HG03025 (cell line): ENCODE measurements around the gene DCUN1D5.
A peak's percentile ranks its signal among the peaks of the same experiment; 100 is the strongest.

Experiments used
- ATAC-seq: cut with Tn5 transposase; IDR thresholded peaks from one replicate; pipeline ENCODE4 v1.9.1; 2021; ENCODE audit warnings: mild to moderate bottlenecking, moderate library complexity; ENCODE audit not compliant: unreplicated experiment, low FRiP score

Gene DCUN1D5

GRCh38 chr11:103091801-103092524, at the start of gene DCUN1D5:
DCUN1D5 (minus strand) TSS chr11:103092160; CDS start chr11:103091872, 288 bp downstream.
- peak; percentile 100 for ATAC-seq

- ATAC-seq = no peak
Observed at GRCh38 chr11:103125462-103125861, 33.5 kb upstream of the DCUN1D5 start.

GRCh38 chr11:103114836-103115235, 22.9 kb upstream of the DCUN1D5 start:
- ATAC-seq = no peak

GRCh38 chr11:103112364-103112763, 20.4 kb upstream of the DCUN1D5 start:
- no peak for ATAC-seq

GRCh38 chr11:103111400-103111799, 19.4 kb upstream of the DCUN1D5 start:
- ATAC-seq = no peak

GRCh38 chr11:103110391-103110790, 18.4 kb upstream of the DCUN1D5 start:
- no peak for ATAC-seq

GRCh38 chr11:103109818-103110388, 17.9 kb upstream of the DCUN1D5 start:
- ATAC-seq = peak; percentile 5

GRCh38 chr11:103108933-103109817, 17.2 kb upstream of the DCUN1D5 start, which contains the start of gene DYNC2H1:
DYNC2H1 (plus strand) TSS chr11:103109426; CDS start chr11:103109575, 149 bp downstream.
- peak; percentile 100 for ATAC-seq

- no peak for ATAC-seq
Observed at GRCh38 chr11:103097279-103097678, 5.3 kb upstream of the DCUN1D5 start.

- ATAC-seq = peak; percentile 47
Observed at GRCh38 chr11:103091064-103091800, 728 bp downstream of the DCUN1D5 start.

GRCh38 chr11:103086461-103086860, 5.5 kb downstream of the DCUN1D5 start:
- no peak for ATAC-seq

- ATAC-seq = no peak
Observed at GRCh38 chr11:103085758-103086365, 6.1 kb downstream of the DCUN1D5 start.

GRCh38 chr11:103079833-103080232, 12.1 kb downstream of the DCUN1D5 start:
- ATAC-seq = no peak

GRCh38 chr11:103078710-103079109, 13.2 kb downstream of the DCUN1D5 start:
- ATAC-seq = no peak

- no peak for ATAC-seq
Observed at GRCh38 chr11:103077554-103077953, 14.4 kb downstream of the DCUN1D5 start.

GRCh38 chr11:103076361-103076760, 15.6 kb downstream of the DCUN1D5 start:
- ATAC-seq = no peak

GRCh38 chr11:103071008-103071407, 21.0 kb downstream of the DCUN1D5 start:
- no peak for ATAC-seq

- no peak for ATAC-seq
Observed at GRCh38 chr11:103070142-103070541, 21.8 kb downstream of the DCUN1D5 start.

- no peak for ATAC-seq
Observed at GRCh38 chr11:103069367-103069766, 22.6 kb downstream of the DCUN1D5 start.

- ATAC-seq = no peak
Observed at GRCh38 chr11:103067118-103067517, 24.8 kb downstream of the DCUN1D5 start.
